GM23338 (cell line): ENCODE data around the gene APLN. TPM values are rescaled to one million over a fixed set of nuclear protein-coding genes. Genes with fewer than 3 reads are reported as not detected.

ENCODE experiments used
- ATAC-seq: fragments of 200-7000 bp; cut with Tn5 transposase; 3 replicates; pipeline ENCODE4 v1.9.1; 2020
- DNase-seq: peaks from one replicate; pipeline ENCODE4 v3.0.0-alpha.2; 2015; ENCODE audit warnings: low spot score
- H2AFZ ChIP-seq: fragments of 200-600 bp; sonication (generic); 2 replicates; pipeline ENCODE4 v1.8.0; 2016; ENCODE audit warnings: antibody characterized with exemption, mild to moderate bottlenecking, moderate library complexity
- H3F3A ChIP-seq: fragments of 200-600 bp; sonication (generic); replicated peaks from 2 replicates; pipeline ENCODE4 v1.8.0; 2017; ENCODE audit warnings: antibody characterized with exemption, mixed run types, low read depth
- H3K27ac ChIP-seq: fragments of 200-600 bp; sonication (generic); 2 replicates; pipeline ENCODE4 v1.6.1; 2016; ENCODE audit warnings: low read depth
- H3K27me3 ChIP-seq: fragments of 200-600 bp; sonication (generic); 2 replicates; pipeline ENCODE4 v1.8.0; 2016; ENCODE audit warnings: mild to moderate bottlenecking, mixed run types, moderate library complexity; ENCODE audit not compliant: insufficient read depth
- H3K36me3 ChIP-seq: fragments of 200-600 bp; sonication (generic); 2 replicates; pipeline ENCODE4 v1.8.0; 2016; ENCODE audit warnings: mild to moderate bottlenecking; ENCODE audit not compliant: insufficient read depth
- H3K4me1 ChIP-seq: fragments of 200-600 bp; sonication (generic); 2 replicates; pipeline ENCODE4 v1.8.0; 2016; ENCODE audit warnings: mild to moderate bottlenecking, moderate library complexity; ENCODE audit not compliant: insufficient read depth
- H3K4me2 ChIP-seq: fragments of 200-600 bp; sonication (generic); 2 replicates; pipeline ENCODE4 v1.7.1; 2017; ENCODE audit warnings: mixed run types
- H3K4me3 ChIP-seq: fragments of 200-600 bp; sonication (generic); 2 replicates; pipeline ENCODE4 v1.6.1; 2016; ENCODE audit warnings: mixed run types
- H3K79me2 ChIP-seq: fragments of 200-600 bp; sonication (generic); replicated peaks from 2 replicates; pipeline ENCODE4 v1.8.0; 2017; ENCODE audit warnings: mild to moderate bottlenecking; ENCODE audit not compliant: insufficient read depth
- H3K9me2 ChIP-seq: fragments of 200-600 bp; sonication (generic); 2 replicates; pipeline ENCODE4 v1.8.0; 2017; ENCODE audit not compliant: insufficient read depth
- H4K20me1 ChIP-seq: fragments of 200-600 bp; sonication (generic); replicated peaks from 2 replicates; pipeline ENCODE4 v1.8.0; 2017; ENCODE audit warnings: mild to moderate bottlenecking; ENCODE audit not compliant: insufficient read depth
- H3K27ac Mint-ChIP-seq: 2 replicates; pipeline ENCODE4 v1.8.0; 2020; ENCODE audit warnings: inconsistent platforms, mild to moderate bottlenecking, moderate library complexity, mixed read lengths
- H3K27me3 Mint-ChIP-seq: 3 replicates; pipeline ENCODE4 v1.8.0; 2022; ENCODE audit warnings: low read depth, mild to moderate bottlenecking, moderate library complexity, mixed read lengths, inconsistent platforms; ENCODE audit not compliant: insufficient read depth, poor library complexity
- H3K36me3 Mint-ChIP-seq: 3 replicates; pipeline ENCODE4 v1.8.0; 2021; ENCODE audit warnings: low read depth, mild to moderate bottlenecking, inconsistent platforms, moderate library complexity, mixed read lengths
- H3K4me1 Mint-ChIP-seq: 3 replicates; pipeline ENCODE4 v1.8.0; 2020; ENCODE audit warnings: mild to moderate bottlenecking, inconsistent platforms, mixed read lengths
- H3K4me3 Mint-ChIP-seq: 3 replicates; pipeline ENCODE4 v1.8.0; 2021; ENCODE audit warnings: moderate library complexity, mild to moderate bottlenecking, inconsistent platforms, mixed read lengths
- H3K9me3 Mint-ChIP-seq: 3 replicates; pipeline ENCODE4 v1.8.0; 2020; ENCODE audit warnings: moderate library complexity, mild to moderate bottlenecking, inconsistent platforms, mixed read lengths
- CTCF ChIP-seq, 2 experiments: fragments of 200-600 bp in 1 of 2; sonication (generic) in 1 of 2; conservative IDR thresholded peaks; 2 replicates each; pipeline versions ENCODE4 v1.5.1 to v1.6.1; 2016 to 2017; ENCODE audit warnings: antibody characterized with exemption in 2 of 2, low read depth in 2 of 2, mild to moderate bottlenecking in 2 of 2, moderate library complexity in 1 of 2
- EZH2 ChIP-seq: fragments of 200-600 bp; sonication (generic); IDR thresholded peaks from one replicate; pipeline ENCODE4 v1.8.0; 2017; ENCODE audit warnings: antibody characterized with exemption, mild to moderate bottlenecking, low read depth; ENCODE audit not compliant: unreplicated experiment
- JUNB ChIP-seq: IDR thresholded peaks from one replicate; pipeline ENCODE4 v1.6.1; 2016; ENCODE audit warnings: antibody characterized with exemption; ENCODE audit not compliant: unreplicated experiment
- STAT1 ChIP-seq: IDR thresholded peaks from one replicate; pipeline ENCODE4 v1.6.1; 2016; ENCODE audit warnings: antibody characterized with exemption; ENCODE audit not compliant: unreplicated experiment
- ZNF114 ChIP-seq: fragments of 250-450 bp; sonication (Bioruptor Pico); IDR thresholded peaks from 2 replicates; pipeline ENCODE4 v1.5.0; 2020; ENCODE audit warnings: mild to moderate bottlenecking, moderate library complexity
- polyA plus RNA-seq: library from polyadenylated mRNA; unstranded; fragments of >200 nt; fragmentation: Nextera tagmentation; extraction: Ambion mirVana; gene quantifications from 2 replicates; pipeline ENCODE4 v1.2.1, GENCODE V29; 2016
- total RNA-seq: library from RNA; depleted of rRNA; stranded (reverse); fragments of >200 nt; shearing (Covaris generic); gene quantifications from 2 replicates; pipeline ENCODE4 v1.2.3, GENCODE V29; 2014
- TF ChIP-seq, protein P1 (sequence below): fragments of 250-450 bp; sonication (Bioruptor Pico); IDR thresholded peaks from 2 replicates; pipeline ENCODE4 v1.5.0; 2020; ENCODE audit warnings: mild to moderate bottlenecking, moderate library complexity
- TF ChIP-seq, protein P2 (sequence below): IDR thresholded peaks from one replicate; pipeline ENCODE4 v1.6.1; 2018; ENCODE audit warnings: antibody characterized with exemption; ENCODE audit not compliant: unreplicated experiment

APLN gene
- total and polyA plus RNA-seq, 2 experiments from 2014 or later = 0.49 to 0.60 TPM

GRCh38 chrX:129704491-129704890 lies 49.7 kb upstream of the APLN start:
- TF ChIP-seq EZH2 (no peak), ZNF114 (CRISPR knock-in tag) (no peak), JUNB (no peak), STAT1 (no peak), CTCF (conservative IDR thresholded peaks at IDR 0.05; ENCODE audit: low read depth in 2 of 2) (no peak)
- TF ChIP-seq, protein P1, sequence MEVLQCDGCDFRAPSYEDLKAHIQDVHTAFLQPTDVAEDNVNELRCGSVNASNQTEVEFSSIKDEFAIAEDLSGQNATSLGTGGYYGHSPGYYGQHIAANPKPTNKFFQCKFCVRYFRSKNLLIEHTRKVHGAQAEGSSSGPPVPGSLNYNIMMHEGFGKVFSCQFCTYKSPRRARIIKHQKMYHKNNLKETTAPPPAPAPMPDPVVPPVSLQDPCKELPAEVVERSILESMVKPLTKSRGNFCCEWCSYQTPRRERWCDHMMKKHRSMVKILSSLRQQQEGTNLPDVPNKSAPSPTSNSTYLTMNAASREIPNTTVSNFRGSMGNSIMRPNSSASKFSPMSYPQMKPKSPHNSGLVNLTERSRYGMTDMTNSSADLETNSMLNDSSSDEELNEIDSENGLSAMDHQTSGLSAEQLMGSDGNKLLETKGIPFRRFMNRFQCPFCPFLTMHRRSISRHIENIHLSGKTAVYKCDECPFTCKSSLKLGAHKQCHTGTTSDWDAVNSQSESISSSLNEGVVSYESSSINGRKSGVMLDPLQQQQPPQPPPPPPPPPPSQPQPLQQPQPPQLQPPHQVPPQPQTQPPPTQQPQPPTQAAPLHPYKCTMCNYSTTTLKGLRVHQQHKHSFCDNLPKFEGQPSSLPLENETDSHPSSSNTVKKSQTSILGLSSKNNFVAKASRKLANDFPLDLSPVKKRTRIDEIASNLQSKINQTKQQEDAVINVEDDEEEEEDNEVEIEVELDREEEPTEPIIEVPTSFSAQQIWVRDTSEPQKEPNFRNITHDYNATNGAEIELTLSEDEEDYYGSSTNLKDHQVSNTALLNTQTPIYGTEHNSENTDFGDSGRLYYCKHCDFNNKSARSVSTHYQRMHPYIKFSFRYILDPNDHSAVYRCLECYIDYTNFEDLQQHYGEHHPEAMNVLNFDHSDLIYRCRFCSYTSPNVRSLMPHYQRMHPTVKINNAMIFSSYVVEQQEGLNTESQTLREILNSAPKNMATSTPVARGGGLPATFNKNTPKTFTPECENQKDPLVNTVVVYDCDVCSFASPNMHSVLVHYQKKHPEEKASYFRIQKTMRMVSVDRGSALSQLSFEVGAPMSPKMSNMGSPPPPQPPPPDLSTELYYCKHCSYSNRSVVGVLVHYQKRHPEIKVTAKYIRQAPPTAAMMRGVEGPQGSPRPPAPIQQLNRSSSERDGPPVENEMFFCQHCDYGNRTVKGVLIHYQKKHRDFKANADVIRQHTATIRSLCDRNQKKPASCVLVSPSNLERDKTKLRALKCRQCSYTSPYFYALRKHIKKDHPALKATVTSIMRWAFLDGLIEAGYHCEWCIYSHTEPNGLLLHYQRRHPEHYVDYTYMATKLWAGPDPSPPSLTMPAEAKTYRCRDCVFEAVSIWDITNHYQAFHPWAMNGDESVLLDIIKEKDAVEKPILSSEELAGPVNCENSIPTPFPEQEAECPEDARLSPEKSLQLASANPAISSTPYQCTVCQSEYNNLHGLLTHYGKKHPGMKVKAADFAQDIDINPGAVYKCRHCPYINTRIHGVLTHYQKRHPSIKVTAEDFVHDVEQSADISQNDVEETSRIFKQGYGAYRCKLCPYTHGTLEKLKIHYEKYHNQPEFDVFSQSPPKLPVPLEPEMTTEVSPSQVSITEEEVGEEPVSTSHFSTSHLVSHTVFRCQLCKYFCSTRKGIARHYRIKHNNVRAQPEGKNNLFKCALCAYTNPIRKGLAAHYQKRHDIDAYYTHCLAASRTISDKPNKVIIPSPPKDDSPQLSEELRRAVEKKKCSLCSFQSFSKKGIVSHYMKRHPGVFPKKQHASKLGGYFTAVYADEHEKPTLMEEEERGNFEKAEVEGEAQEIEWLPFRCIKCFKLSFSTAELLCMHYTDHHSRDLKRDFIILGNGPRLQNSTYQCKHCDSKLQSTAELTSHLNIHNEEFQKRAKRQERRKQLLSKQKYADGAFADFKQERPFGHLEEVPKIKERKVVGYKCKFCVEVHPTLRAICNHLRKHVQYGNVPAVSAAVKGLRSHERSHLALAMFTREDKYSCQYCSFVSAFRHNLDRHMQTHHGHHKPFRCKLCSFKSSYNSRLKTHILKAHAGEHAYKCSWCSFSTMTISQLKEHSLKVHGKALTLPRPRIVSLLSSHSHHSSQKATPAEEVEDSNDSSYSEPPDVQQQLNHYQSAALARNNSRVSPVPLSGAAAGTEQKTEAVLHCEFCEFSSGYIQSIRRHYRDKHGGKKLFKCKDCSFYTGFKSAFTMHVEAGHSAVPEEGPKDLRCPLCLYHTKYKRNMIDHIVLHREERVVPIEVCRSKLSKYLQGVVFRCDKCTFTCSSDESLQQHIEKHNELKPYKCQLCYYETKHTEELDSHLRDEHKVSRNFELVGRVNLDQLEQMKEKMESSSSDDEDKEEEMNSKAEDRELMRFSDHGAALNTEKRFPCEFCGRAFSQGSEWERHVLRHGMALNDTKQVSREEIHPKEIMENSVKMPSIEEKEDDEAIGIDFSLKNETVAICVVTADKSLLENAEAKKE (CRISPR knock-in tag) = no peak
- TF ChIP-seq, protein P2, sequence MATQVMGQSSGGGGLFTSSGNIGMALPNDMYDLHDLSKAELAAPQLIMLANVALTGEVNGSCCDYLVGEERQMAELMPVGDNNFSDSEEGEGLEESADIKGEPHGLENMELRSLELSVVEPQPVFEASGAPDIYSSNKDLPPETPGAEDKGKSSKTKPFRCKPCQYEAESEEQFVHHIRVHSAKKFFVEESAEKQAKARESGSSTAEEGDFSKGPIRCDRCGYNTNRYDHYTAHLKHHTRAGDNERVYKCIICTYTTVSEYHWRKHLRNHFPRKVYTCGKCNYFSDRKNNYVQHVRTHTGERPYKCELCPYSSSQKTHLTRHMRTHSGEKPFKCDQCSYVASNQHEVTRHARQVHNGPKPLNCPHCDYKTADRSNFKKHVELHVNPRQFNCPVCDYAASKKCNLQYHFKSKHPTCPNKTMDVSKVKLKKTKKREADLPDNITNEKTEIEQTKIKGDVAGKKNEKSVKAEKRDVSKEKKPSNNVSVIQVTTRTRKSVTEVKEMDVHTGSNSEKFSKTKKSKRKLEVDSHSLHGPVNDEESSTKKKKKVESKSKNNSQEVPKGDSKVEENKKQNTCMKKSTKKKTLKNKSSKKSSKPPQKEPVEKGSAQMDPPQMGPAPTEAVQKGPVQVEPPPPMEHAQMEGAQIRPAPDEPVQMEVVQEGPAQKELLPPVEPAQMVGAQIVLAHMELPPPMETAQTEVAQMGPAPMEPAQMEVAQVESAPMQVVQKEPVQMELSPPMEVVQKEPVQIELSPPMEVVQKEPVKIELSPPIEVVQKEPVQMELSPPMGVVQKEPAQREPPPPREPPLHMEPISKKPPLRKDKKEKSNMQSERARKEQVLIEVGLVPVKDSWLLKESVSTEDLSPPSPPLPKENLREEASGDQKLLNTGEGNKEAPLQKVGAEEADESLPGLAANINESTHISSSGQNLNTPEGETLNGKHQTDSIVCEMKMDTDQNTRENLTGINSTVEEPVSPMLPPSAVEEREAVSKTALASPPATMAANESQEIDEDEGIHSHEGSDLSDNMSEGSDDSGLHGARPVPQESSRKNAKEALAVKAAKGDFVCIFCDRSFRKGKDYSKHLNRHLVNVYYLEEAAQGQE = no peak

More at GRCh38 chrX:129704491-129704890, 49.7 kb upstream of the APLN start:
- no peaks in the 10 kb centered on the region for H3K36me3 Mint-ChIP-seq
- H3K79me2 ChIP-seq = no peaks in the 10 kb centered on the region
- H2AFZ ChIP-seq = no peak overlapping the region
- H3K9me2 ChIP-seq = no peaks in the 10 kb centered on the region
- H3K4me1 Mint-ChIP-seq = no peaks in the 10 kb centered on the region; the same call in 2 of the 3 replicates
- peaks cover 4% of the 10 kb centered on the region; the same call in 2 of the 3 replicates for H3K9me3 Mint-ChIP-seq
- H3K4me2 ChIP-seq = no peak overlapping the region
- no peaks in the 10 kb centered on the region for H3K36me3 ChIP-seq
- ATAC-seq (no peak), DNase-seq (no peak)
- H3K27ac ChIP-seq = no peak overlapping the region
- no peaks in the 10 kb centered on the region for H3K27me3 ChIP-seq
- no peak overlapping the region for H3K4me3 ChIP-seq
- H3K27me3 Mint-ChIP-seq = peaks cover 8% of the 10 kb centered on the region
- H3K4me1 ChIP-seq = no peaks in the 10 kb centered on the region
- H4K20me1 ChIP-seq = no peaks in the 10 kb centered on the region
- no peaks in the 10 kb centered on the region for H3F3A ChIP-seq
- H3K27ac Mint-ChIP-seq = no peak overlapping the region
- H3K4me3 Mint-ChIP-seq = no peak overlapping the region
